A549 treated with ZK216348 at 1 μM for 4 hours (cell line): ENCODE data around the gene SHROOM3. TPM values are rescaled to one million over a fixed set of nuclear protein-coding genes. Genes with fewer than 3 reads are reported as not detected.

Source experiments
- total RNA-seq: library from RNA; stranded (reverse); fragments of 200-300 nt; extraction: Qiagen RNA extraction; gene quantifications from 5 replicates; pipeline ENCODE4 v1.2.3, GENCODE V29; 2022; ENCODE audit warnings: low read depth

Gene SHROOM3
- total RNA-seq = 6.8 to 13.9 TPM (median 11.1 TPM) in 5 replicates

DNA sequence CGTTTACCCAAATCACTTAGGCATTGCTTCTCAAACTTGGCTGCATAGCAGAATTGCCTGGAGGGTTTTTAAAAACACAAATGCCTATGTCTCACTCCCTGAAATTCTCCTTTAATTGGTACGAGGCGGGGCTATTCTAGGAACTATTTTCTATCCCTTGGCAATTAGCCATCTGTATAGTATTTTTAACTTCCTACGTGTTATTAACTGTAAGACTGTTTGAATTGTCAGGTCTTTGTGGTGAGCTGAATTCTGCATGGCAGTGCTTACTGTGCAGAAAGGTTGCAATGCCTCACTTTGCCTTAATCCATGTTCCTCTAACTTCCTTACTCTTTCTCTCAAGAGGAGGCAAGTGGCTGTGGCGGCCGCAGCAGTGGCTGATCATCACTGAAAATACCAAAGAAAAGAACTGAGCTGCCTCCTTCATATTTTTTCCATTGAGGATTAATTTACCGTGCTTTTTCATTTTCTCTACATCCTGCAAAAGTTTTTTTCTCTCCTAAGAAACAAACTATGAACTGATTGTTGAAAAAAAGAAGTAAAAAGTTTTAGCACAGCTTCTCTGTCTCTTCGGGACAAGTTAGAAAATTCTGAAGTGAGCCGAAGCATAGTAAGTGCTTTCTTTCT, at the start of gene SHROOM3:
Gene SHROOM3, plus strand, starts transcription at position 329 of the 627 bp plus-strand sequence. CDS start 824 bp downstream, outside the sequence.

DNA sequence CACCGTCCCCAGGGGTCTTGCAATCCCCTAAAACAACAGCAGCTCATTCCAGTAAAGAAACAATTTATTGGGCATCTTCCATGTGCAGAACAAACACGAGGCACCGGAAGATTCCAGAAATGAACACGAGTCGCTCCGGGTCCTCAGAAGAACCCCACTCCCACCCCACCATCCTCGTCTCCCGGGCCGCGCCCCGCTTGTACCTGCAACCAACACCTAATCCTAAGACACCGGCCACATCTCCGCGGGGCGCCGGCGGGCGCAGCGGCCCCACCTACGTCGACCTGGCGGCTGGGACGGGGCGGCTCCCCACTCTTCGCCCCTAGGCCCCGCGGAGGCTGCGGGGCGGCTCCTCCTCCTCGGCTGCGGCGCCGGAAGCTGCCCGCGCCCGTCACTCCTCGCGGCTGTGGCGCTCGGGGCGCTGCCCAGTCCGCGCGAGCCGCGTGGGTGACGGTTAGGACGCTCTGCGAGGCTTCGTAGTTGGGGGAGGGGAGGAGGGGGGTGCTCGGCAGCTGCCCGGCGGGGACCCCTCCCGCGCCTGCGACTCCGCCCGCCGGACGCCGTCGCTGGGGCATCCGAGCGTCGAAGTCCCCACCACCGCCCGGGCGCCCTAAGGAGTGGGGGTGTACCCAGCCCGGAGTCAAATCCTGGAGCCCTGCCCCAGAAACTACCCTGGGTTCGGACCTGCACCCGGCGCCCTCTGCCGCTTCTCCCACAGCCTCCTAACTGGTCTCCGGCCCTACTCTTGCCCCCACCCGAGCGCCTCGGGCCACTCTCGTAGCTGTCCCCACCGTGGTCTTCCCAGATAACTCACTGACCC, 14.1 kb upstream of the SHROOM3 start, which contains the start of gene CCDC158:
Gene CCDC158, minus strand, starts transcription at position 380 of the 820 bp plus-strand sequence. CDS start 17,934 bp downstream, outside the sequence.

Other genes starting within 250 kb of the SHROOM3 start
- 42.4 to 57.7 TPM (median 51.6 TPM) in 5 replicates for gene SCARB2, start 221.4 kb upstream of the SHROOM3 start, total RNA-seq
- gene FAM47E, start 183.5 kb upstream of the SHROOM3 start, total RNA-seq = 0.15 to 0.34 TPM in 2 of 5 replicates, not detected in the others
- gene STBD1, start 128.5 kb upstream of the SHROOM3 start, total RNA-seq = 8.7 to 10.5 TPM (median 9.9 TPM) in 5 replicates
- gene CCDC158, start 14.1 kb upstream of the SHROOM3 start, total RNA-seq = not detected in 5 replicates